HCT116 (cell line): ENCODE measurements around the gene DHCR7. TPM values are rescaled to one million over a fixed set of nuclear protein-coding genes. Genes with fewer than 3 reads are reported as not detected.

Experiments used
- ATAC-seq: fragments of 200-7000 bp; cut with Tn5 transposase; 2 replicates; pipeline ENCODE4 v1.9.1; 2020; ENCODE audit warnings: mild to moderate bottlenecking, moderate library complexity
- BruUV-seq: library from RNA; stranded (reverse); fragments of 400-500 nt; replicated peaks from 2 replicates; lab custom pipeline; 2021; lab: Mats Ljungman, UMichigan
- CTCF ChIA-PET: fragments of 300-600 bp; sonication (Branson Sonifier 250); formaldehyde crosslinking; loops from one replicate; lab custom pipeline; 2021; ENCODE audit warnings: antibody characterized with exemption; lab: Charles Lee
- POLR2A ChIA-PET: fragments of 300-600, 350-600 bp; sonication (Branson Sonifier 250); formaldehyde crosslinking; loops from one replicate; lab custom pipeline; 2021; ENCODE audit warnings: antibody characterized with exemption; lab: Charles Lee
- RAD21 ChIA-PET, 2 experiments: fragments of 300-600 bp; sonication (Branson Sonifier 250); formaldehyde crosslinking; loops; one replicate each; lab custom pipeline; 2023; ENCODE audit warnings: low total read pairs in 2 of 2; ENCODE audit not compliant: uncharacterized antibody in 2 of 2, unreplicated experiment in 2 of 2, low non-redundant PET in 1 of 2; lab: Charles Lee
- DNase-seq: peaks from one replicate; pipeline ENCODE4 v3.0.0-alpha.2; 2010; ENCODE audit warnings: low read depth, low spot score
- H2AFZ ChIP-seq: fragments of 200-600 bp; shearing (Covaris generic), sonication (generic); 2 replicates; pipeline ENCODE4 v1.6.1; 2017; ENCODE audit warnings: low read depth, mixed run types, mixed read lengths, antibody characterized with exemption, low read length; ENCODE audit not compliant: poor library complexity, severe bottlenecking
- H3K27ac ChIP-seq: 2 replicates; pipeline ENCODE4 v1.5.1; 2012; ENCODE audit warnings: low read depth, low read length
- H3K27me3 ChIP-seq: fragments of 200-600 bp; sonication (generic); 2 replicates; pipeline ENCODE4 v1.6.1; 2016; ENCODE audit warnings: mixed run types, low read length, mixed read lengths; ENCODE audit not compliant: insufficient read depth
- H3K36me3 ChIP-seq, 2 experiments: fragments of 200-500 bp in 1 of 2; fragments of 200-600 bp in 1 of 2; sonication (Bioruptor generic) in 1 of 2; sonication (generic) in 1 of 2; 2 replicates each; pipeline versions ENCODE4 v1.5.1 to v1.6.1; 2014 to 2016; ENCODE audit warnings: low read length in 2 of 2, inconsistent platforms in 1 of 2, mixed read lengths in 1 of 2, mixed run types in 1 of 2; ENCODE audit not compliant: insufficient read depth in 2 of 2, control insufficient read depth in 1 of 2
- H3K4me1 ChIP-seq, 2 experiments: fragments of 200-600 bp in 1 of 2; sonication (generic) in 1 of 2; 2 replicates each; pipeline versions ENCODE4 v1.5.1 to v1.6.1; 2012 to 2017; ENCODE audit warnings: low read length in 2 of 2, inconsistent platforms in 1 of 2, mild to moderate bottlenecking in 1 of 2, mixed read lengths in 1 of 2, mixed run types in 1 of 2, moderate library complexity in 1 of 2; ENCODE audit not compliant: insufficient read depth in 2 of 2, control insufficient read depth in 1 of 2
- H3K4me2 ChIP-seq: fragments of 200-600 bp; sonication (generic); 2 replicates; pipeline ENCODE4 v1.6.1; 2017; ENCODE audit warnings: mixed run types, low read length, mixed read lengths
- H3K4me3 ChIP-seq, 2 experiments: fragments of 200-600 bp in 1 of 2; sonication (generic) in 1 of 2; replicated peaks in 1 of 2; 2 replicates each; pipeline ENCODE4 v1.5.1; 2011 to 2016; ENCODE audit warnings: low read length in 2 of 2, control low read depth in 1 of 2, low read depth in 1 of 2, mild to moderate bottlenecking in 1 of 2, mixed read lengths in 1 of 2, mixed run types in 1 of 2
- H3K79me2 ChIP-seq: fragments of 200-600 bp; sonication (generic); 2 replicates; pipeline ENCODE4 v1.6.1; 2017; ENCODE audit warnings: mild to moderate bottlenecking, mixed run types, low read length, moderate library complexity, mixed read lengths; ENCODE audit not compliant: insufficient read depth
- H3K9ac ChIP-seq: fragments of 200-600 bp; sonication (generic); 2 replicates; pipeline ENCODE4 v1.6.1; 2016; ENCODE audit warnings: low read length, mixed read lengths
- H3K9me2 ChIP-seq: fragments of 200-600 bp; sonication (generic), shearing (Covaris generic); 2 replicates; pipeline ENCODE4 v1.6.1; 2017; ENCODE audit warnings: mixed run types, mild to moderate bottlenecking, moderate library complexity; ENCODE audit not compliant: insufficient read depth
- H3K9me3 ChIP-seq, 2 experiments: fragments of 200-500 bp in 1 of 2; fragments of 200-600 bp in 1 of 2; sonication (Bioruptor generic) in 1 of 2; sonication (generic) in 1 of 2; 2 replicates each; pipeline ENCODE4 v1.6.1; 2014 to 2017; ENCODE audit warnings: low read length in 2 of 2, mixed read lengths in 2 of 2, inconsistent platforms in 1 of 2, low read depth in 1 of 2, mild to moderate bottlenecking in 1 of 2, mixed run types in 1 of 2, moderate library complexity in 1 of 2; ENCODE audit not compliant: control insufficient read depth in 1 of 2, insufficient read depth in 1 of 2
- H4K20me1 ChIP-seq: fragments of 200-600 bp; sonication (generic), shearing (Covaris generic); 2 replicates; pipeline ENCODE4 v1.6.1; 2017; ENCODE audit warnings: mixed run types, mild to moderate bottlenecking, moderate library complexity; ENCODE audit not compliant: insufficient read depth
- CBX3 ChIP-seq: IDR thresholded peaks from 2 replicates; pipeline ENCODE4 v1.6.1; 2012; ENCODE audit warnings: low read depth
- CEBPB ChIP-seq: IDR thresholded peaks from 2 replicates; pipeline ENCODE4 v1.6.1; 2012; ENCODE audit warnings: low read depth
- EZH2phosphoT487 ChIP-seq: fragments of 200-600 bp; IDR thresholded peaks from 2 replicates; pipeline ENCODE4 v1.6.1; 2018; ENCODE audit warnings: antibody characterized with exemption, borderline replicate concordance
- FOSL1 ChIP-seq: IDR thresholded peaks from 2 replicates; pipeline ENCODE4 v1.6.1; 2012; ENCODE audit warnings: low read depth
- POLR2A ChIP-seq: IDR thresholded peaks from 2 replicates; pipeline ENCODE4 v1.7.0; 2011; ENCODE audit warnings: borderline replicate concordance; ENCODE audit not compliant: insufficient read depth, insufficient read length; ENCODE audit errors: extremely low read depth
- RAD21 ChIP-seq: IDR thresholded peaks from 2 replicates; pipeline ENCODE4 v1.6.1; 2012; ENCODE audit warnings: low read depth, mild to moderate bottlenecking
- SRF ChIP-seq: IDR thresholded peaks from 2 replicates; pipeline ENCODE4 v1.6.1; 2012; ENCODE audit warnings: low read depth
- ZFX ChIP-seq: fragments of 450-650 bp; IDR thresholded peaks from 2 replicates; pipeline ENCODE4 v1.6.1; 2017
- intact Hi-C: fragments of 100-400 bp; cut with micrococcal nuclease; formaldehyde crosslinking; loops from 2 replicates; pipeline ENCODE4 v1.10.0; 2022
- total RNA-seq: library from RNA; stranded (reverse); gene quantifications from one replicate; pipeline ENCODE4 v1.2.1, GENCODE V29; 2021; ENCODE audit not compliant: unreplicated experiment
- TF ChIP-seq, protein P1 (sequence below): IDR thresholded peaks from 2 replicates; pipeline ENCODE4 v1.6.1; 2012
- TF ChIP-seq, protein P2 (sequence below), 3 experiments: fragments of 200-600 bp in 1 of 3; sonication (generic) in 1 of 3; IDR thresholded peaks in 2 of 3; conservative IDR thresholded peaks in 1 of 3; 2 replicates each; pipeline ENCODE4 v1.5.1; 2012 to 2017; ENCODE audit warnings: low read depth in 2 of 3, low read length in 2 of 3, antibody characterized with exemption in 1 of 3, borderline replicate concordance in 1 of 3, control low read depth in 1 of 3, mild to moderate bottlenecking in 1 of 3, mixed read lengths in 1 of 3, mixed run types in 1 of 3, moderate library complexity in 1 of 3; ENCODE audit not compliant: insufficient read depth in 1 of 3
- TF ChIP-seq, protein P3 (sequence below): IDR thresholded peaks from 2 replicates; pipeline ENCODE4 v1.6.1; 2011; ENCODE audit warnings: mild to moderate bottlenecking, low read length, moderate library complexity; ENCODE audit not compliant: insufficient replicate concordance; ENCODE audit errors: extremely low read depth

DHCR7 gene
- total RNA-seq, 1 experiment from 2014 or later = 115 TPM

DNA sequence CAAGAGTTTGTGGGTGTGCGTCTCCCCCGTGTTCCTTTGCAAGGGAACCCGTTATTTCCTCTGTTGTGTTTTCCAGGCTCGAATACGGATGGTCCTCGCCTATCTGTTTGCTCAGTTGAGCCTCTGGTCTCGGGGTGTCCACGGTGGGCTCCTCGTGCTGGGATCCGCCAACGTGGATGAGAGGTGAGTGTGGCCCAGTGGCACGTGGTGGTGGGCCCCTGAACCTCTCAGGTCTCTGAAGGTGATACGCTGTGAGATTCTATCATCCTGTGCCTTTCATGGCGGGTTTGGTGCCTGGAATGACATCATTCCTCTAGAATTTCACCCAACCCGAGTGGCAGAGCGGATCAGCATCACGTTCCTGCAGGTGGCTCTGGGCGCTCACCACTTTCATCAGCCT, 37.3 kb upstream of the DHCR7 start:
- TF ChIP-seq, protein P1, sequence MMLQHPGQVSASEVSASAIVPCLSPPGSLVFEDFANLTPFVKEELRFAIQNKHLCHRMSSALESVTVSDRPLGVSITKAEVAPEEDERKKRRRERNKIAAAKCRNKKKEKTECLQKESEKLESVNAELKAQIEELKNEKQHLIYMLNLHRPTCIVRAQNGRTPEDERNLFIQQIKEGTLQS = no peak
- ChIA-PET CTCF (no interaction called here), POLR2A (interaction anchor here (0.6 kb wide), 1 partner anchor 33 kb away, joined by 8 read pairs; no protein-coding TSS in a partner anchor), RAD21 (no interaction called here)
- ATAC-seq = no peak
- no peaks in the 10 kb centered on the region for H3K27me3 ChIP-seq
- H3K4me1 ChIP-seq = peaks cover 0 to 5% of the 10 kb centered on the region in 2 experiments; a peak in 1 of 4 replicates
- no peaks in the 10 kb centered on the region for H3K79me2 ChIP-seq
- no peak overlapping the region for H3K27ac ChIP-seq
- H3K9me2 ChIP-seq = no peaks in the 10 kb centered on the region
- H3K9ac ChIP-seq = no peak overlapping the region
- intact Hi-C loops = no loop called here
- no peak for DNase-seq
- H4K20me1 ChIP-seq = no peaks in the 10 kb centered on the region
- no peak overlapping the region for H2AFZ ChIP-seq
- no peak overlapping the region for H3K4me2 ChIP-seq
- no TSS peak for BruUV-seq
- H3K4me3 ChIP-seq = no peak overlapping the region
- no peaks in the 10 kb centered on the region for H3K9me3 ChIP-seq
- H3K36me3 ChIP-seq = peaks cover 10 to 12% of the 10 kb centered on the region in 2 experiments; a peak in 2 of 4 replicates

DNA sequence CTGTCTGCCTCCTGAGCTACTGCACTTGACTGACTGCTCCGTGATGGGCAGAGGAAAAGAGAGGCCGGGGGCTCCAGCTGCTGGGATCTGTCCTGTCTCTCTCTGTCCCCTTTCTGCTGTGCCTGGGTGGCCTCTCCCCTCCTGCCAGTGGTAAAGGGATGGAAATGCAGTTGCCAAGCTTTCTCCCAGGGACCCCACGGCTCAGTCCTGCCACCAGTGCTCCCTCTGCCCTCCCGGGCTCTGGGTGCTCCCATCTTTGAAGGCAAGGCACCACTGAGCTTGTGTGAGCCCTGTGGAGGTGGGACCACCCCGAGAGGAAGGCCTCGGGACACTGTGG, 36.8 kb upstream of the DHCR7 start:
- CTCF ChIA-PET = no interaction called here
- H4K20me1 ChIP-seq = no peaks in the 10 kb centered on the region
- TF ChIP-seq POLR2A = no peak
- no peak for TF ChIP-seq SRF
- no peak for TF ChIP-seq ZFX
- no peak for TF ChIP-seq RAD21
- TF ChIP-seq, protein P2, sequence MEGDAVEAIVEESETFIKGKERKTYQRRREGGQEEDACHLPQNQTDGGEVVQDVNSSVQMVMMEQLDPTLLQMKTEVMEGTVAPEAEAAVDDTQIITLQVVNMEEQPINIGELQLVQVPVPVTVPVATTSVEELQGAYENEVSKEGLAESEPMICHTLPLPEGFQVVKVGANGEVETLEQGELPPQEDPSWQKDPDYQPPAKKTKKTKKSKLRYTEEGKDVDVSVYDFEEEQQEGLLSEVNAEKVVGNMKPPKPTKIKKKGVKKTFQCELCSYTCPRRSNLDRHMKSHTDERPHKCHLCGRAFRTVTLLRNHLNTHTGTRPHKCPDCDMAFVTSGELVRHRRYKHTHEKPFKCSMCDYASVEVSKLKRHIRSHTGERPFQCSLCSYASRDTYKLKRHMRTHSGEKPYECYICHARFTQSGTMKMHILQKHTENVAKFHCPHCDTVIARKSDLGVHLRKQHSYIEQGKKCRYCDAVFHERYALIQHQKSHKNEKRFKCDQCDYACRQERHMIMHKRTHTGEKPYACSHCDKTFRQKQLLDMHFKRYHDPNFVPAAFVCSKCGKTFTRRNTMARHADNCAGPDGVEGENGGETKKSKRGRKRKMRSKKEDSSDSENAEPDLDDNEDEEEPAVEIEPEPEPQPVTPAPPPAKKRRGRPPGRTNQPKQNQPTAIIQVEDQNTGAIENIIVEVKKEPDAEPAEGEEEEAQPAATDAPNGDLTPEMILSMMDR (IDR thresholded peaks at IDR 0.05 in 2 of 3, conservative IDR thresholded peaks at IDR 0.05 in 1 of 3; ENCODE audit: borderline replicate concordance in 1 of 3, insufficient read depth in 1 of 3, low read depth in 2 of 3, low read length in 2 of 3) = no peak
- TF ChIP-seq EZH2phosphoT487 = no peak
- no peak for TF ChIP-seq CBX3
- TF ChIP-seq, protein P3, sequence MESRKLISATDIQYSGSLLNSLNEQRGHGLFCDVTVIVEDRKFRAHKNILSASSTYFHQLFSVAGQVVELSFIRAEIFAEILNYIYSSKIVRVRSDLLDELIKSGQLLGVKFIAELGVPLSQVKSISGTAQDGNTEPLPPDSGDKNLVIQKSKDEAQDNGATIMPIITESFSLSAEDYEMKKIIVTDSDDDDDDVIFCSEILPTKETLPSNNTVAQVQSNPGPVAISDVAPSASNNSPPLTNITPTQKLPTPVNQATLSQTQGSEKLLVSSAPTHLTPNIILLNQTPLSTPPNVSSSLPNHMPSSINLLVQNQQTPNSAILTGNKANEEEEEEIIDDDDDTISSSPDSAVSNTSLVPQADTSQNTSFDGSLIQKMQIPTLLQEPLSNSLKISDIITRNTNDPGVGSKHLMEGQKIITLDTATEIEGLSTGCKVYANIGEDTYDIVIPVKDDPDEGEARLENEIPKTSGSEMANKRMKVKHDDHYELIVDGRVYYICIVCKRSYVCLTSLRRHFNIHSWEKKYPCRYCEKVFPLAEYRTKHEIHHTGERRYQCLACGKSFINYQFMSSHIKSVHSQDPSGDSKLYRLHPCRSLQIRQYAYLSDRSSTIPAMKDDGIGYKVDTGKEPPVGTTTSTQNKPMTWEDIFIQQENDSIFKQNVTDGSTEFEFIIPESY = no peak
- no peak for TF ChIP-seq FOSL1
- no peak for TF ChIP-seq CEBPB
- H3K27ac ChIP-seq = no peak overlapping the region
- H3K9ac ChIP-seq = no peak overlapping the region
- no peak overlapping the region for H3K4me3 ChIP-seq
- H2AFZ ChIP-seq = no peak overlapping the region
- H3K36me3 ChIP-seq = peaks cover 10 to 12% of the 10 kb centered on the region in 2 experiments; a peak in 2 of 4 replicates
- H3K9me2 ChIP-seq = no peaks in the 10 kb centered on the region
- intact Hi-C loops = no loop called here
- H3K79me2 ChIP-seq = no peaks in the 10 kb centered on the region
- no TSS peak for BruUV-seq
- DNase-seq (no peak), ATAC-seq (no peak)
- no peaks in the 10 kb centered on the region for H3K27me3 ChIP-seq
- POLR2A ChIA-PET = no interaction called here
- no peaks in the 10 kb centered on the region for H3K9me3 ChIP-seq
- H3K4me1 ChIP-seq = peaks cover 0 to 5% of the 10 kb centered on the region in 2 experiments; a peak in 1 of 4 replicates
- no peak overlapping the region for H3K4me2 ChIP-seq
- RAD21 ChIA-PET = no interaction called here
